Endothelial cell of umbilical vein (primary cell): ENCODE measurements around the gene NUDT6.

Experiments
- GATA2 ChIP-seq: IDR thresholded peaks from 2 replicates; pipeline ENCODE4 v1.7.0; 2011; ENCODE audit warnings: low read depth, mild to moderate bottlenecking, moderate library complexity, mixed read lengths, low read length; ENCODE audit not compliant: insufficient read length, insufficient read depth
- POLR2A ChIP-seq: IDR thresholded peaks from 2 replicates; pipeline ENCODE4 v1.6.1; 2012; ENCODE audit warnings: low read depth, mild to moderate bottlenecking, control low read depth, low read length
- TF ChIP-seq, protein P1 (sequence below), 2 donors: IDR thresholded peaks; 1 replicate in 1 of 2; 2 replicates in 1 of 2; pipeline ENCODE4 v1.5.1; 2011; ENCODE audit warnings: low read length in 2 of 2, mild to moderate bottlenecking in 2 of 2, moderate library complexity in 2 of 2, control low read depth in 1 of 2, inconsistent platforms in 1 of 2, low read depth in 1 of 2; ENCODE audit not compliant: insufficient read depth in 1 of 2; ENCODE audit errors: extremely low read depth in 1 of 2

DNA sequence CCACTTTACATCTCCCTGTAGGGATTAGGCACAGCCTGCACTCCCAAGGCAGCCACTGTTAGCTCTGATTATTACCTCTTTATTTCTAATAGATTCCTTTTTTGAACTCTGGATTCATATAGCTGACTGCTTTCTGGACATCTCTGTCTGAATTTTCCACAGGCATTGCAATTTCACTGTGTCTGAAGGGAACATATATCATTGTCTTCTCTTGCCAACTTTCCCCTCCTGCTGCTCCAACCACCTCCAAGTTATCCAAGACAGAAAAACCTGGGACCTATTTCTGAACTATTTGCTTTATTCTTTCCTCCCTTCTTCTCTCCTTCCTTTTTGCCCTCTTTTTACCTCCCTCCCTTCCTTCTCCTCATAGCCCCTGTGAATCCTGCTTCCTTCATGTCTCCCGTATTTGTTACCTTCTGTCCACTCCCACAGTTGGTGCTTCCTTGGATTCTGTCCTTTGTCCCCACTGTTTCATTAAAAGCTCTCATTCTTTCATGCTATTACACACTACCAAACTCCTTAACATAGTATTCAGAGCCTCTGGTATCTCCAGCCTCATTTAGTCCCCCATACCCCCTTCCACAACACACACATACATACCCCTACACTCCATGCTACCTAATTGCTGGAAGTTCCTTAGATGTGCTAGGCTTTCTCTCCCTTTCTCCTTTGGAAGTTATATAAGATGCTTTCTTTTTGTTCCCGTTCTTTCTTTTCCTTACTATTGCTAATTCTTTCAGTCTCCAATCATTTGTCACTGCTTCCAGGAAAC lies 61.0 kb downstream of the NUDT6 start:
- TF ChIP-seq, protein P1, sequence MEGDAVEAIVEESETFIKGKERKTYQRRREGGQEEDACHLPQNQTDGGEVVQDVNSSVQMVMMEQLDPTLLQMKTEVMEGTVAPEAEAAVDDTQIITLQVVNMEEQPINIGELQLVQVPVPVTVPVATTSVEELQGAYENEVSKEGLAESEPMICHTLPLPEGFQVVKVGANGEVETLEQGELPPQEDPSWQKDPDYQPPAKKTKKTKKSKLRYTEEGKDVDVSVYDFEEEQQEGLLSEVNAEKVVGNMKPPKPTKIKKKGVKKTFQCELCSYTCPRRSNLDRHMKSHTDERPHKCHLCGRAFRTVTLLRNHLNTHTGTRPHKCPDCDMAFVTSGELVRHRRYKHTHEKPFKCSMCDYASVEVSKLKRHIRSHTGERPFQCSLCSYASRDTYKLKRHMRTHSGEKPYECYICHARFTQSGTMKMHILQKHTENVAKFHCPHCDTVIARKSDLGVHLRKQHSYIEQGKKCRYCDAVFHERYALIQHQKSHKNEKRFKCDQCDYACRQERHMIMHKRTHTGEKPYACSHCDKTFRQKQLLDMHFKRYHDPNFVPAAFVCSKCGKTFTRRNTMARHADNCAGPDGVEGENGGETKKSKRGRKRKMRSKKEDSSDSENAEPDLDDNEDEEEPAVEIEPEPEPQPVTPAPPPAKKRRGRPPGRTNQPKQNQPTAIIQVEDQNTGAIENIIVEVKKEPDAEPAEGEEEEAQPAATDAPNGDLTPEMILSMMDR (IDR thresholded peaks at IDR 0.05; ENCODE audit: extremely low read depth in 1 of 2, insufficient read depth in 1 of 2, low read depth in 1 of 2, low read length in 2 of 2), result no peak
- TF ChIP-seq GATA2 (no peak), POLR2A (no peak)
